ENCODE measurements around the gene CYTH3. TPM values are rescaled to one million over a fixed set of nuclear protein-coding genes. Genes with fewer than 3 reads are reported as not detected.
"Not testable (repeated sequence)": the region's sequence is repeated elsewhere in the genome, so short reads cannot be mapped to it uniquely, and the experiment has no call there.

CYTH3 gene, protein sequence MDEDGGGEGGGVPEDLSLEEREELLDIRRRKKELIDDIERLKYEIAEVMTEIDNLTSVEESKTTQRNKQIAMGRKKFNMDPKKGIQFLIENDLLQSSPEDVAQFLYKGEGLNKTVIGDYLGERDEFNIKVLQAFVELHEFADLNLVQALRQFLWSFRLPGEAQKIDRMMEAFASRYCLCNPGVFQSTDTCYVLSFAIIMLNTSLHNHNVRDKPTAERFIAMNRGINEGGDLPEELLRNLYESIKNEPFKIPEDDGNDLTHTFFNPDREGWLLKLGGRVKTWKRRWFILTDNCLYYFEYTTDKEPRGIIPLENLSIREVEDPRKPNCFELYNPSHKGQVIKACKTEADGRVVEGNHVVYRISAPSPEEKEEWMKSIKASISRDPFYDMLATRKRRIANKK
- total RNA-seq: 0.73 and 0.98 TPM in 2 replicates

DNA sequence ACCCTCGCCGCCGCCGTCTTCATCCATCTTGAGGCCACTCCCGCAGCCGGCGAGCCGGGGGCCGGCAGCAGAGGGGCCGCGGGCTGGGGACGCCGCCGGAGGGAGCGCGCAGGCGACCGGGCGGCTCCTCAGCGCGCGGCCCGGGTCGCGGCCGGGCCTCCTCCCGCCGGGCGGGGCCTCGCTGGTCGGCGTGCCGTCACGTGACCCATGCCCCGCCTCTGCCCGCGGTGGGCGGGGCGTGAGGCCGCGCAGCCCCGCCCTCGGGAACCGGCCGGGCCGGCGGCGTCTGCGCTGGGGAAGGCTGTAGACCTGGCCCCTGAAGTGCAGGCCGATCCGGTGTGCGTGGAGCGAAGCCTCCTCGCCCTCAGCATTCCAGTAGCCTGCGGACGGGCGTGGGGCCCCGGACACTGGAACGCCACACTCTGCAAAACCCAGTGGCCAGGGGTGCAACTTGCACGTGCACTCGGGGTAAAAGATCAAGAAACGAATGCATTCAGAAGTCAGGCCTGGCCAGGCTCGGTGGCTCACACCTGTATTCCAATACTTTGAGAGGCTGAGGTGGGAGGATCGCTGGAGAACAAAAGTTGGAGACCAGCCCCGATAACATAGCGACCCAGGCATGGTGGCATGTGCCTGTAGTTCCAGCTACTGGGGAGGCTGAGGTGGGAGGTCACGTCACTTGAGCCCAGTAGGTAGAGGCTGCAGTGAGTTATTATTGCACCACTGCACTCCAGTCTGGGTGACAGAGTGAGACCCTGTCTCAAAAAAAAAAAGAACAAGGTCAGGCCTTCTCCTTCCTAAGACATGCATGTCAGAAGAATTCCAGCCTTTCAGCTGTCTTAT is at the start of gene CYTH3:
TSS of gene CYTH3 (minus strand) at position 144 of the 843 bp plus-strand sequence. CDS start at position 27, 117 bp downstream.
- intact Hi-C loops (cut with micrococcal nuclease): loop anchor here (1.0 to 5.0 kb wide), 4 partner anchors 165 to 1080 kb away; partner anchors contain the start of genes AIMP2, PMS2 and WIPI2

DNA sequence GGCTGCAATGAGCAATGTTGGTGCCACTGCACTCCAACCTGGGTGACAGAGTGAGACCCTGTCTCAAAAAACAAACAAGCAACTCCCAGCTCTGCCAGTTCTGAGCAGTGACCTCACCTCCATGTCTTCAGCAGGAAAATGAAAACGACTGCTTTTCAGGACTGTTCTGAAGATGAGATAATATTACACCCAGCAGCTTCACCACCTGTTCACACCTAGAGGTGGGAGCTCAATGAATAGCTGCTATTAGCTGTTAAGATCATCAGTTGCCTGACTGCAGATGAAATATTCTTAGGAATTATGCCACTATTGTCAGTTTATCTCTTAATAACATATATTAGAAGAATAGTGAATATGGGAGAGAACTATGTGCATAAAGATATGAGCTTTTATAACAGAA is 48.4 kb upstream of the CYTH3 start:
- intact Hi-C loops (cut with micrococcal nuclease): loop anchor here (5.0 kb wide), 1 partner anchor 158 kb away; no protein-coding TSS in a partner anchor

DNA sequence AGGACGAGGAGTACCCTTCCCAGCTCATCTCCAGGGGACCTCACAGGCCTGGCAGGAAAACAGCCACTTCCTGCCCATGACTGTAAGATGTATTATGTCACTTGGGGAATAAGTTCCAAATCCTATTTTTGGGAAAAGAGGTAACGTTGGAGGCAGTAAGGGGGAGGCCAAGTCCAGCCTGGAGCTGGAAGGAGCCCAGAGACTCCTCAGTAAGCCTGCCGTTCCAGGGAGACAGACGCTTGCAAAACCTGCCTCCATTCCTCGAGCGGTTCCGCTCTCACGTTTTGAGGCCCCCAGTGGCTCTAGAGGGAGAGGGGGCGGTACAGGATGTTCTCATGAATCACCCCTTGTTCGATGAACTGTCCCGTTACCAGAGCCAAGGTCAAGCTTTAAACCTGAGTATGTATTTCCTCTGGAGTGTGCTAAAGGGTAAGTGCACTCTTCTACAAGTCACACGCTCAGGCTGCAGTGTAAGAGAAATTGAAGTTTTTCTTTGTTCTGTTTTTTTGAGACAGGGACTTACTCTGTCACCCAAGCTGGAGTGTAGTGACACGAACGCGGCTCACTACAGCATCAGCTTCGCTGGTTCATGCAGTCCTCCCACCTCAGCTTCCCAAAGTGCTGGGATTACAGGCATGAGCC is 45.5 kb upstream of the CYTH3 start:
- intact Hi-C loops (cut with micrococcal nuclease): no loop called here

DNA sequence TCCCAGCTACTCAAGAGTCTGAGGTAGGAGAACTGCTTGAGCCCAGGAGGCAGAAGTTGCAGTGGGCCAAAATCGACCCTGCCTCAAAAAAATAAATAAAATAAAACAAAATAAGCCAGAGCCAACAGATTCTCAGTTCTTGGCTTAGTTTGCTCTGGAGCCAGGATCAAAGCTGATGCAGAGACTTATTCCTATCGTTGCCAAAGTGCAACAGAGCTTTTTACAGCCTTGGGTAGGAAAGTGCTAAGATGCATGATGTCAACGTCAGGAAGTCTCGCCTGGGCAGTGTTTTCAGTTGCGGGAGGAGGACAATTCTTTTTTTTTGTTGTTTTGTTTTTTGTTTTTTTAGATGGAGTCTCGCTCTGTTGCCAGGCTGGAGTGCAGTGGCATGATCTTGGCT is 43.8 kb upstream of the CYTH3 start:
- intact Hi-C loops (cut with micrococcal nuclease): no loop called here

DNA sequence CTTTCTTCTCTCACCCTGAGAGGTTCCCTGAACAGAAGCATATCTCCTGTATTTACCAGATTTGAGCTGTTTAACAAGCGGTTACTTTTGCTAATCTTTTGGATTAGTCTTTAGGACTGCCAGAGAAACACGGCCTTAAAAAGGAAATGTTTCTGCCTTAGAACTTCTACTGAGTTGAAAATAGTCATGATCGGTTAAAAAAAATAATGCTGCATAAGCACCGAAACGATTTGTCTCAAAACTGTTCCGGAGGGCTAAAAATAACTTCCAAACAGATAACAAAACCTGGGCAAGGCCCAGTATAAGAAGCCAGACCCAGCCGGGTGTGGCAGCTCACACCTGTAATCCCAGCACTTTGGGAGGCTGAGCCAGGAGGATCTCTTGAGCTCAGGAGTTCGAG is 43.3 kb upstream of the CYTH3 start:
- intact Hi-C loops (cut with micrococcal nuclease): no loop called here

DNA sequence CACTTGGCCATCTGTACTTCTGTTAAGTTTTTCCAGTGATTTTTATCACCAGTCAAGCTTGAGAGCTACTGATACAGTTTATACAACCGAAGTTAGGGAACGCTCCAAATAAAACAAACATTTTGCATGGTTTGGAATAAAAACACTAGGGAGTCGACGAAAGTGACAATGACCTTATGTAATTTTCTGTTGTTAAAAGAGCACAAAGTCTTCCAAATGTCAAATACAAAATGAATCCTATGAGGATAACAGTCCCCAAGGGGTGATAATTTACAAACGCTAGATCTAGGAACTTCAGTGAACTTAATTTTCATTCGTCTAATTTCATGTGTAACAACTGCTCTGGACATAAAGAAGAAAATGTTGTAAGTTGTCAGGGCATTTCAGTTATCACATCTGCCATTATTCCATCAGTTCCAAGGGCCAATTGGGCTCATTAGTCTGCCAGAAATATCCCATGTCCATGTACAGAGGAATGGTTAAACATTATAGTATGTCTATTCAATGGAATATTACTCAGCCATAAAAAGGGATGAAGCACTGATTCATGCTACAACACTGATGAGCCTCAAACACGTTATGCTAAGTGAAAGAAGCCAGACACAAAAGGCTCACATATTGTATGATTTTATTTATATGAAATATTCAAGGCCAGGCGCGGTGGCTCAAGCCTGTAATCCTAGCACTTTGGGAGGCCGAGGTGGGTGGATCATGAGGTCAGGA is 38.0 kb upstream of the CYTH3 start:
- intact Hi-C loops (cut with micrococcal nuclease): no loop called here

DNA sequence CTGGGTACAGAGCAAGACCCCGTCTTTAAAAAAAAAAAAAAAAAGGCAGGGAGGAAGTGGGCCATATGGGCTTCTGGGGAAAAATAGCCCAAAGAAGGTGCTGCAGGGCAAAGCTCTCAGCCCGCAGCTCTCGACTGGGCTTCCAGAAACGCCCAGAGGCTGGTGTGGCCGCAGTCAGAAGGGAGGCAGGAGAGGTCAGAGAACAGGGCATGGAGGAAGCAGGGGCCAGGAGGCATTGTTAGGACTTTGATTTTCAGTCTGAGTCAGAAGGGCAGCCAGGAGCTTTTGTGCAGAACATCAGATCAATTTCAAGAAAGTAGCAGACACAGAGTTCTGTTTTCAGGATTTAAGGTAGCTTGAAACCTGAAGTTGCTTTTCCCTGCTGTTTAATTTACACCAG is 35.3 kb upstream of the CYTH3 start:
- intact Hi-C loops (cut with micrococcal nuclease): no loop called here

DNA sequence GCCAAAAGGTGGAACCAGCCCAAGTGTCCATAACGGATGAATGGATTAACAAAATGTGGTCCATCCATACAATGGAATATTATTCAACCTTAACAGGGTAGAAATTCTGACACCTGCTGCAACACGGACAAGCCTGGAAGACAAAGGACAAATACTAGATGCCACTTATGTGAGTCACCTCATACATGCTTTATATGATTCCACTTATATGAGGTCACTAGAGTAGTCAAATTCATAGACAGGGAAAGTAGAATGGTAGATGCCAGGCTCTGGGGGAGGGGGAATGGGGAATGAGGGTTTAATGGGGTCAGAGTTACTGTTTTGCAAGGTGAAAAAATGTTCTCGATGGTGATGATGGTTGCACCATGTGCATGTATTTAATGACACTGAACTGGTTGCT is 34.0 kb upstream of the CYTH3 start:
- intact Hi-C loops (cut with micrococcal nuclease): no loop called here

DNA sequence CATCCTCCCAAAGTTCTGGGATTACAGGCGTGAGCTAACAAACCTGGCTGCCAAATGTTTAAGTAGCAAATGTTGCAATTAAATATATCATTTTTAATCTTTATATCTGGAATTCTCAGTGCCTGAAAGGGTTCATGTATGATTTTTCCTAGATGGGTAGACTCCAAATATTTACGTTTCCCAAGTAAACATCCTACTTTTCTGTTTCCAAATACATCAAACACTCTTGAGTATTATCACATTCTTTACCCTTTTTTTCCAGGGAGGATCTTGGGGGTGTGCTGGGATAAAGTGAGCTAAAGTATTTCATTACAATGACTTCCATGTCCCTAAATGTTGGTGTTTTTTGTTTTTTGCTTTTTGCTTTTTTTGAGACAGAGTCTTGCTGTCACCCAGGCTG is 32.9 kb upstream of the CYTH3 start:
- intact Hi-C loops (cut with micrococcal nuclease): no loop called here

DNA sequence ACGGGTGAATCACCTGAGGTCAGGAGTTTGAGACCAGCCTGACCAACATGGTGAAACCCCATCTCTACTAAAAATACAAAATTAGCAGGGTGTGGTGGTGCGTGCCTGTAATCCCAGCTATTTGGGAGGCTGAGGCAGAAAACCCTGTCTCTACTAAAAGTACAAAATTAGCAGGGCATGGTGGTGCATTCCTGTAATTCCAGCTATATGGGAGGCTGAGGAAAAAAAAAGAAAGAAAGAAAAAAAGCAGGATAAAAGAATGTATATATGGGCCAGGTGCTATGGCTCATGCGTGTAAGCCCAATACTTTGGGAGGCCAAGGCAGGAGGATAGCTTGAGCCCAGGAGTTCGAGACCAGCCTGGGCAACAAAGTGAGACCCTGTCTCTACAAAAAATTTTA is 29.0 kb upstream of the CYTH3 start:
- intact Hi-C loops (cut with micrococcal nuclease): not testable (repeated sequence)

DNA sequence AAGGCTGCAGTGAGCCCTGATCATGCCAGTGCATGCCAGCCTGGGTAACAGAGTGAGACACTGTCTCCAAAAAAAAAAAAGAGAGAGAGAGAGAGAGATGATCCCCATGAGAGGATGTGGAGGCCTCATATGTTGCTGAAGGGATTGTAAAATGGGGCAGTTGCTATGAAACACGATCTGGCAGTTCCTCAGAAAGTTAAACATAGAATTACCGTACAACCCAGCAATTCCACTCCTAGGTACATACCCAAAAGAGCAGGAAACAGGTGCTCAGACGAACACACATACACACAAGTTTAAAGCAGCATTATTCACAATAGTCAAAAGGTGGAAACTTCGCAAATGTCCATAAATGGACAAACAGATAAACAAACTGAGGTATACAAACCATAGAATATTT is 27.4 kb upstream of the CYTH3 start:
- intact Hi-C loops (cut with micrococcal nuclease): no loop called here

DNA sequence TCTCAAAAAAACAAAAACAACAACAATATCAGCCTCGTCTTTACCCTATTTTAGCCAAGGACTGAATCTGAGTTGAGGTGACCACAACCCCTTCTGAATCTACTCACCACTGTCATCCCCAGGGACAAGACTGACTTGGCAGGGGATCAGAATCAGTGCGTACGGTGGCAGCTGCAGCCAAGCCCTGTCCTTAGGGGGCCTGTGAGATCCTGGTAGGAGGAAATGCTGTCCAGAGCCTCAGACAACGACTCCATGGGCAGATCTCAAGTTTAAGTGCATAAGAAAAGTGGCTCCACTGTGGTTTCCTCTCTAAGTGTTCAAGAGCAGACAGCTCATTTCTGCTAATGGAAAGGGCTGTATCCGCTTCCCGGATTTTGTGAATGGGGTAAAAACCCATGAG is 22.4 kb upstream of the CYTH3 start:
- intact Hi-C loops (cut with micrococcal nuclease): no loop called here

DNA sequence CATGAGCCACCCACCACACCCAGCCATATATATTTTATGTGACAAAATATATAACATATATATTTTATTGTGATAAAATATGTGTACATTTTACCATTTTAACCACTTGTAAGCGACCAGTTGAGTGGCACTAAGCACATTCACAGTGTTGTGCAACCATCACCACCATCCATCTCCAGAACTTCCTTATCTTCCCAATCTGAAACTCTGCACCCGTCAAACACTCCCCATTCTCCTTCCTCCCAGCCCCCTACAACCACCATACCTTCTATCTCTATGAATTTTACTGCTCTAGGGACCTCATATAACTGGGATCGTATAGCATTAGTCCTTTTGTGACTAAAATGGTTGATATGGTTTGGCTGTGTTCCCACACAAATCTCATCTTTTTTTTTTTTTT is 20.8 kb upstream of the CYTH3 start:
- intact Hi-C loops (cut with micrococcal nuclease): no loop called here

DNA sequence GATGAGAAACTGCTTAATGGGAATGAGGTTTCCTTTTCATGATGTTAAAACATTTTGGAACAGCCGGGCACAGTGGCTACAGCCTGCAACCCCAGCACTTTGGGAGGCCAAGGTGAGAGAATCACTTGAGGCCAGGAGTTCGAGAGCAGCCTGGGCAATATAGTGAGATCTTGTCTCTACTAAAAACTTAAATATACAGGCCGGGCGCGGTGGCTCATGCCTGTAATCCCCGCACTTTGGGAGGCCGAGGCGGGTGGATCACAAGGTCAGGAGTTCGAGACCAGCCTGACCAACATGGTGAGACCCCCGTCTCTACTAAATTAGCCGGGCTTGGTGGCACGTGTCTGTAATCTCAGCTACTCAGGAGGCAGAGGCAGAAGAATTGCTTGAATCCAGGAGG is 19.5 kb upstream of the CYTH3 start:
- intact Hi-C loops (cut with micrococcal nuclease): not testable (repeated sequence)

DNA sequence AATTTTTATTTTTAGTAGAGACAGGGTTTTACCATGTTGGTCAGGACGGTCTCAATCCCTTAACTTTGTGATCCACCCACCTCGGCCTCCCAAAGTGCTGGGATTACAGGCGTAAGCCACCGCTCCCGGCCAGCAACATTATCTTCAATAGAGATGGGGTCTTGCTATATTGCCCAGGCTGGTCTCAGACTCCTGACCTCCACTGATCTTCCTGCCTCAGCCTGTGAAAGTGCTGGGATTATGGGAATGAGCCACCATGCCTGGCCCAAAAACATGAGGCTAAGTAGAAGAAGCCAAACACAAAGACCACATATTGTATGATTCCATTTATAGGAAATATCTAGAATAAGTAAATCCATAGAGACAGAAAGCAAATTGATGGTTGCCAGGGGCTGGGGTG is 19.1 kb upstream of the CYTH3 start:
- intact Hi-C loops (cut with micrococcal nuclease): no loop called here

DNA sequence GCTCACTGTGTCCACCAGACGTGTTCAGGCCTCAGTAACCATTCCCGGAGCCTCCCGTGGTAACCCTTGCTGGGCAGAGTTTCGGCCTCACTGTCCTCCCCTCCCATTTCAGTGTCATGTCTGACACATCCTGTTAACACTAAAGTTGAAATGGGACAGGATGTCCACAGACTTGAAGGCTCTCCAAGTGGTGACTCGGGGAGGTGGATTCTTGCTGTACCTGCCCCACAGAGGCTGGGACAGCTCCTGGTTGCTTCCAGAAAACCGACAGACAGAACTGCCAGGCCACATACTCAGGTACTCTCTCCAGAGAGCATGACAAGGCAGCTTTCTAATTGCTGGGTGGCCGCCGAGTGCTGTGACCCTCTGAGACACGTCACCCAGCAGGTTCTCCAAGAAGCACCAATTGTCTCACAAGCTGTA is 17.9 kb upstream of the CYTH3 start:
- intact Hi-C loops (cut with micrococcal nuclease): no loop called here

DNA sequence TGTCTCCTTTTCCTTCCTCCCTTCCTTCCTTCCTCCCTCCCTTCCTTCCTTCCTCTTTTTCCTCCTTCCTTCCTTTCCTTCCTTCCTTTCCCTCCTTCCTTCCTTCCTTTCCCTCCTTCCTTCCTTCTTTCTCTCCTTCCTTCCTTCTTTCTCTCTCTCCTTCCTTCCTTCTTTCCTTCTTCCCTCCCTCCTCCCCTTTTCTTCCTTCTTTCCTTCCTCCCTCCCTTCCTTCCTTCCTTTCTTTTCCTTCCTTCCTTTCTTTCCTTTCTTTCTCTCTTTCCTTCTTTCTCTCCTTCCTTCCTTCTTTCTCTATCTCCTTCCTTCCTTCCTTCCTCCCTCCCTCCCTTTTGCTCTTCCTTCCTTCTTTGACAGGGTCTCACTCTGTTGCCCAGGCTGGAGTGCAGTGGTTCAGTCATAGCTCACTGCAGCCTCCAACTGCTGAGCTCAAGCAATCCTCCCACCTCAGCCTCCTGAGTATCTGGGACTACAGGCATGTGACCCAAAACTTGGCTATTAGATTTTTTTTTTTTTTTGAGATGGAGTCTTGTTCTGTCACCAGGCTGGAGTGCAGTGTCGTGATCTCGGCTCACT is 15.9 kb upstream of the CYTH3 start:
- intact Hi-C loops (cut with micrococcal nuclease): no loop called here

DNA sequence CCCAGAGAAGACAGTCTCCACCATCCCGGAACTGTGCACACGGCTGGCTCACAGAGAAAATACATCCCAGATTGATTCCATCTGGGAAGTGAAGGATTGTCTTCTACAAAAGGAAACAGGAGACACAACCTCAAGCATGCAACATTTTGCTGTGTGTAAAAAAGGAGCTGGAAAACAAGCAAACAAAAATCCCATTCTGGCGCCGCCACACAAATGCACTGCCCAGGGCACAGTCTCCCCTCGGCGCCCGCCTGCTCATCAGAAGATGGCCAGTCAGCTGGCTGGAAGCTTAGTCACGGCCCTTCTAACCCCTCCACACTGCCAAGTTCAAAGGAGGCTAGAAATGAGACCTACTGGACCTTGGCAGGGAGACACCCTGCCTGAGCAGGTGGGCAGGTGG is 14.1 kb upstream of the CYTH3 start:
- intact Hi-C loops (cut with micrococcal nuclease): no loop called here

DNA sequence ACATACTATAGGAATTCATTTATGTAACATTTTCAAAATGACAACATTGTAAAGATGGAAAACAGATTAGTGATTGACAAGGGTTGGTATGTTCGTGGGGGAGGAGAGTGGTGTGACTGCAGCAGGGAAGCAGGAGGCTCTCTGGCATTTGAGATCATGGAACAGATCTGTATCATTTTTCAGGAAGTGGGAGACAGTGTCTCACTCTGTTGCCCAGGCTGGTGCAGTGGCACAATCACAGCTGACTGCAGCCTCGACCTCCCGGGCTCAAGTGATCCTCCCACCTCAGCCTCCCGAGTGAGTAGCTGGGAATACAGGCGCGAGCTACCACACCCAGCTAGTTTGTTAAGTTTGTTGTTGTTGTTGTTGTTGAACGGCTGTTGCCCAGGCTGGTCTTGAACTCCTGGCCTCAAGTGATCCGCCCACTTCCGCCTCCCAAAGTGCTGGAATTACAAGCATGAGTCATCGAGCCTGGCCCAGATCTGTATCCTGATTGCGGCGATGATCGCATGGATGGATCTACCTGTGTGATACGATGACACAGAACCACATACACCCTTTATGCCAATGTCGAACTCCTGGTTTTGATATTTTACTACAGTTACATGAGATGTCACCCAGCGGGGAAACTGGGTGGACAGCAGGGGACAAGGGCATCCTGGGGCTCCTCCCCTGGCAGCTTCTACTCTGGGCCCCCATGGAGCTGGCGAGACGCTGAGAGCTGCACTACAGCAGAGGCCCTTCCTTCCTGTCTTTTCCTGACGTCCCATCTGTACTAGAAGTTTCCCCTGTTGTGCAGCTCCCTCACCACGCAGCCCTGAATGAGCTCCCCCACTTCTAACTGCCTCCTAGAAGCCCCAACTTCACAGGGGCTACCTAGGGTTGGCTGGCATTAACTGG is 12.3 kb upstream of the CYTH3 start:
- intact Hi-C loops (cut with micrococcal nuclease): no loop called here

DNA sequence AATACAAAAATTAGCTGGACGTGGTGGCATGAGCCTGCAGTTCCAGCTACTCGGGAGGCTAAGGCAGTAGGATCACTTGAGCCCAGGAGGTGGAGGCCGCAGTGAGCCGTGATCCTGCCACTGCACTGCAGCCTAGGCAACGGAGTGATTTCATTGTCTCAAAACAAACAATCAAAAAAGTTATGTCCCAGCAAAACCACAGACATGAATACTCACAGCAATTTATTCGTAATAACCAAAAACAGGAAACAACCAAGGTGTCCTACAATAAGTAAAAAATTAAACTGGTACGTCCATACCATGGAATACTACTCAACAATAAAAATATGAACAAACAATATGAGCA is 11.6 kb upstream of the CYTH3 start:
- intact Hi-C loops (cut with micrococcal nuclease): no loop called here

Data from T-helper 1 cell treated with Interleukin-12 subunit alpha and Interleukin-12 subunit beta and Interleukin-4 antibody, amounts not matched to agents 30 ng/mL and 1 ng/mL, for 36 hours (primary cell).